HPDE6-E6E7 (cell line): ENCODE results near the gene SCN1B.
"Not testable (repeated sequence)": the region's sequence is repeated elsewhere in the genome, so short reads cannot be mapped to it uniquely, and the experiment has no call there.

Source experiments
- DNase-seq: peaks from one replicate; pipeline ENCODE4 v3.0.0; 2011; ENCODE audit warnings: missing footprints; ENCODE audit errors: extremely low spot score

The SCN1B gene

GRCh38 chr19:35000647-35001501, 29.4 kb upstream of the SCN1B start:
- DNase-seq = no peak

DNA sequence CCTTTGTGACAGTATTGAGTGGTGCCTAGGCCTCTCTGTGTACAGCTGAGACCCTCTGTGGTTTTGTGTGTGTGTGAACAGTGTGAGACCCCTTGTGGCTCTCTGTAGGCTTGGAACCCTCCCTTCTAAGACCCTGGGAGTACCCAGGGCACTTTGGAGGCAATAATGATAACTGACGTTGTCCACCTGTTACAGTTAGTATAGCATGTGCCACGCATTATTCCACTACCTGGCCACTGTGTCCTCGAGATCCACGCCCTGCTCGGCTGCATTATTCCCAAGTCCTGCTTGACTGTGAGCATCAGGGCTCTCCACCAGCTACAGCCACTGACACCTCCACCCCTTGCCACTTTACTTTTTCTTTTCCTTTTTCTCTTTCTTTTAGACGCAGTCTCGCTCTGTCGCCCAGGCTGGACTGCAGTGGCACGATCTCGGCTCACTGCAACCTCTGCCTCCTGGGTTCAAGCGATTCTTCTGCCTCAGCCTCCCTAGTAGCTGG, 28.2 kb upstream of the SCN1B start:
- no peak for DNase-seq

DNA sequence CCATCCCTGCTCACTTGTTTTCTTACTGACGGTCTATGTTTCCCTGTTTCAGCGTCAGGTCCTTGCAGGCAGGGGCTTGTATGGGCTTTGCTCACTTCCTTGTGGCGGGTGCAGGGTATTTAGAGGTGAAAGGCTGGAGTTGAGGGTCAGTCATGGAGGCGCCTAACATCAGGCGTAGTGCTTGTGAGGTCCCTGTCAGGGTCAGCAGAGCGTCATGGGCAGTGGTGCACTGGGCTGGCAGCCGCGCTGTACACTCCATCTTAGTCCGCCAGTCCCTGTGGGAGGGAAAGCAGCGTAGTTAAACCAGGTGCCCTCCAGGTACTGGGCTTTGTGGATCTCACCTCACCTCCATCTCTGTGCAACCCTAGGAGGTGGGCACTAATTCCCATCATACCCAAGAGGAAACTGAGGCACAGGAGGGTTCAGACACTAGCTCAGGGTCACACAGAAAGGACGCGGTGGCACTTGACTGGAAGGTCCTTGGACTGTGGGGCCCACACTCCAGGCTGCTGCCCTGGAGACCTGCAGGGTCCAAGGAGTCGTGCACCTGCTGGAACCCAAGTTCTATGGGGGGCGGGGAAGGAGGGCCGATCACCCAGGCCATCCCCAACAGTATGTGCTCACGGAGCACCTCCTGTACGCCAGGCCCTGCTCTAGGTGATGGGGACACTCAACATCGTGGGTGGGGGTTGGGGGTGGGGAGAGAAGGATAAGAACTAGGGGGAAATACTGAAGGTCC, 25.6 kb upstream of the SCN1B start:
- DNase-seq = no peak

DNA sequence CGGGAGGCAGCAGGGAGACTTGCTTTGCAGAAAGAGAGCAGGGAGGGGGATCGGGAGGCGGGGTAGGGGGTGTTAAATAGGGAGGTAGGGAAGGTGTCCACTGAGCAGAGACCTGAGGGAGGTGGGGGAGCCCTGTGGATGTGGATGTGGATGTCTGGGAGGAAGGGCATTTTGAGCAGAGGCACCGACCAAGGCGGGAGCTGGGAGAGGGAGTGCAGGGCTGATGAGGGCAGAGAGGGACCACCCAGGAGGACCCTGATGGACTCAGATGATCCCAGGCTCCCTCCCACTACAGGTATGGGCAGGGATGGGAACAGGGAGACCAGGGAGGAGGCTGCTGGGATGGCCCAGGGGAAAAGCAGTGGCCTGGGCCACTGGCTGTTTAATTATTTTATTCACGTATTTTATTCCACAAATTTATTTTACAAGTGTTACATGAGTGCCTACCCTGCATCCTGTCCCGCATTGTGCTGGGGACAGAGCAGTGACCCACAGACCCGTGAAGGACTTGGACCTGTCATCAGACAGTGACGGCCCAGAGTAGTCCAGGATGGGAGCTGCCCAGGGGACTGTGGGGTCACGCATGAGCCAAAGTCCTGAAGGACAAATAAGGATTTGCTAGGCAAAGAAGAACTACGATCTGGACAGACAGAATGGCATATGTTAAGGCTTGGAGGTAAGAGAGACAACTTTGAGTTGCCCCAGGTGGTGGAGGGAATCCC, 24.9 kb upstream of the SCN1B start:
- DNase-seq = no peak

DNA sequence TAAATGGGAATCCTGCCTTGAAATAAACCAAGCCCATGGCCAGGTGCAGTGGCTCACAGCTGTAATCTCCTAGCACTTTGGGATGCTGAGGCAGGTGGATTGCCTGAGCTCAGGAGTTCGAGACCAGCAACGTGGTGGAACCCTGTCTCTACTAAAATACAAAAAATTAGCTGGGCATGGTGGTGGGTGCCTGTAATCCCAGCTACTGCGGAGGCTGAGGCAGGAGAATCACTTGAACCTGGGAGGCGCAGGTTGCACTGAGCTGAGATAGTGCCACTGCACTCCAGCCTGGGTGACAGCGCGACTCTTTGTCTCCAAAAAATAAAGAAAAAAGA, 24.3 kb upstream of the SCN1B start:
- DNase-seq = not testable (repeated sequence)

- peak; percentile 45 for DNase-seq
Measured at GRCh38 chr19:35006342-35006998, 23.8 kb upstream of the SCN1B start.

DNA sequence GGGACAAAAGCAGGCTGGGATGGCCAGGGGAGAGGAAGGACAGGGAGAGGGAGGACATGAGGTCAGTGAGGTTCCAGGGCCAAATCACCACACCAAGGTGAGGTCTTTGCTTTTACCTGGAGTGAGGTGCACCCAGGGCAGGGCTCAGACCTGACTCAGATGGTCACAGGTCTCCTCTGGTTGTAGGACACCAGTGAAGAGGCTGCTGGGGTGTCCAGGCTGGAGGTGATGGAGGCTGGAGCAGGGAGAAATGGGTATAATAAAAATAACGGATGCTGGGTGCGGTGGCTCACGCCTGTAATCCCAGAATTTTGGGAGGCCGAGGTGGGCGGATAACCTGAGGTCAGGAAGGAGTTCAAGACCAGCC, 23.3 kb upstream of the SCN1B start:
- DNase-seq = no peak

DNA sequence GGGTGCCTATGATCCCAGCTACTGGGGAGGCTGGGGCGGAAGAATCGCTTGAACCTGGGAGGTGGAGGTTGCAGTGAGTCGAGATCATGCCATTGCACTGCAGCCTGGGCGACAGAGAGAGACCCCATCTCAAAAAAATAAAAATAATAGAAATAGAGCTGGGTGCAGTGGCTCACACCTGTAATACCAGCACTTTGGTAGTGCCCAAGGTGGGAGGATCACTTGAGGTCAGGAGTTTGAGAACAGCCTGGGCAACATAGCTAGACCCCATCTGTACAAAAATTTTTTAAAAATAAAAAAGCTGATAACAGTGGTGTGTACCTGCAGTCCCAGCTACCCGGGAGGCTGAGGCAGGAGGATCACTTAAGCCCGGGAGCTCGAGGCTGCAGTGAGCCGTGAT, 22.8 kb upstream of the SCN1B start:
- not testable (repeated sequence) for DNase-seq

DNA sequence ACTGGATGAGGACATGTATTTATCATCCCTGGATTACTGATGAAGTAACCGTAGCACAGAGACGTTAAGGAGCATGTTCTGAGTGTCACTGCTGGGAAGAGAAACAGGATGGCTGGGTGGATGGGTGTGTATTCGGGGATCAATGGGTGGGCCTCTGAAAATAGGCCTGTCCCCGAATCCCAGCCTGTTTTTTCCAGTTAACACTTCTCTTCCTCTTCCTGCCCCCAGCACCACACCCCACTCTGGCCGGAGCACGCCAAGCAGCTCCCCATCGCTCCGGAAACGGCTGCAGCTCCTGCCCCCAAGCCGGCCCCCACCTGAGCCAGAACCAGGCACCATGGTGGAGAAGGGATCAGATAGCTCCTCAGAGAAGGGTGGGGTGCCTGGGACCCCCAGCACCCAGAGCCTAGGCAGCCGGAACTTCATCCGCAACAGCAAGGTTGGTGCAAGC, 21.4 kb upstream of the SCN1B start:
- DNase-seq = no peak

- DNase-seq = no peak
Measured at GRCh38 chr19:35009424-35010415, 20.6 kb upstream of the SCN1B start.

DNA sequence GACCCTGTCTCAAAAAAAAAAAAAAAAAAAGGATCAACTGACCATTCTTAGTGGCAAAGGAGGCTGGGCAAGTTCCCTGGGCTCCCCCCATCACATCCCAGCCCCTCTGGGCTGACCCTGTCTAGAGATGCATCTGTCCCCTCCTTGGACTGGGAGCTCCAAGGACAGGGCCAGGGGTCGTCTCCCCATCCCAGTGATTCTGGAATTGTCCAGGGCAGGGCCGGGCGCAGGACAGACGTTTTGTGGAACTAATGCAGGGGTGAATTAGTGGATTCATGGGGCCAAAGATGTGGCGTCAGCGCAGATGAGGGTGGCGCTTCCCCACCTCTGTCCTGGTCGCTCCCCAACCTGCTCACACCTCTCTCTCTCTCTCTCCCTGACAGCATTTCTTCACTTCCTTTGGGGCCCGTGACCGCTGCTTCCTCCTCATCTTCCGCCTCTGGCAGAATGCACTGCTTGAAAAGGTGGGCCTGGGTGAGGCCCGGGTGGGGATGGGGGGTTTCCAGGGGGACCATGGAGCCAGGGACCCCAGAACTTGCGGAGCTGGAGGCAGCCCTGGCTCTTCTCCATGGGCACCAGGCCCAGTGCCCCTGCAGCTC, 19.1 kb upstream of the SCN1B start:
- no peak for DNase-seq

GRCh38 chr19:35011737-35012682, 18.3 kb upstream of the SCN1B start:
- DNase-seq = no peak

DNA sequence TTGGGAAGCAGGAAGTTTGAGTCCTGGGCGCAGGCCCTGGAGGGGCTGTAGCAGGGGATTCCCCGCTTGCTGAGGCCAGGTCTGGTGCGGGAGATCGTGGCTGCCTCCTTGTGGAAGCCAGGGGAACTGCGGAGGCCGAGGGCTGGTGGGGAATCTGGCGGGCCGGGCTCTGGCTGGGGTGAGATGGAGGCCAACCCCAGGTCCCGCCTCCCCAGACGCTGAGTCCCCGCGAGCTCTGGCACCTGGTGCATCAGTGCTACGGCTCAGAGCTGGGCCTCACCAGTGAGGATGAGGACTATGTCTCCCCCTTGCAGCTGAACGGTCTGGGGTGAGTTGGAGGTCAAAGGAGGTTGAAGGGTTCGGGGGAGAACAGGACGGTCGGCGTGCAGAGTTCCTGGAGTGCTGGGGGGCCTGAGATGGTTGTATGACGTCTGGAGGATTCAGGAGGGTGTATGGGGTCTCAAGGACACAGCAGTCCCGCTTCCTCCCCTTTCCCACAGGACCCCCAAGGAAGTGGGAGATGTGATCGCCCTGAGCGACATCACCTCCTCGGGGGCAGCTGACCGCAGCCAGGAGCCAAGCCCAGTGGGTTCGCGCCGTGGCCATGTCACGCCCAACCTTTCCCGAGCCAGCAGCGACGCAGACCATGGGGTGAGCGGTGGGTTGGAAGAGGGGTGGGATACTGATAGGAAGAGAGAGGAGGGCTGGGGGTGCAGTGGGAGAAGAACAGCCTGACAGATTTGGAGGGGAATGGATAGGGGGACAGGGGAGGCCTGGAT, 17.0 kb upstream of the SCN1B start:
- no peak for DNase-seq

DNA sequence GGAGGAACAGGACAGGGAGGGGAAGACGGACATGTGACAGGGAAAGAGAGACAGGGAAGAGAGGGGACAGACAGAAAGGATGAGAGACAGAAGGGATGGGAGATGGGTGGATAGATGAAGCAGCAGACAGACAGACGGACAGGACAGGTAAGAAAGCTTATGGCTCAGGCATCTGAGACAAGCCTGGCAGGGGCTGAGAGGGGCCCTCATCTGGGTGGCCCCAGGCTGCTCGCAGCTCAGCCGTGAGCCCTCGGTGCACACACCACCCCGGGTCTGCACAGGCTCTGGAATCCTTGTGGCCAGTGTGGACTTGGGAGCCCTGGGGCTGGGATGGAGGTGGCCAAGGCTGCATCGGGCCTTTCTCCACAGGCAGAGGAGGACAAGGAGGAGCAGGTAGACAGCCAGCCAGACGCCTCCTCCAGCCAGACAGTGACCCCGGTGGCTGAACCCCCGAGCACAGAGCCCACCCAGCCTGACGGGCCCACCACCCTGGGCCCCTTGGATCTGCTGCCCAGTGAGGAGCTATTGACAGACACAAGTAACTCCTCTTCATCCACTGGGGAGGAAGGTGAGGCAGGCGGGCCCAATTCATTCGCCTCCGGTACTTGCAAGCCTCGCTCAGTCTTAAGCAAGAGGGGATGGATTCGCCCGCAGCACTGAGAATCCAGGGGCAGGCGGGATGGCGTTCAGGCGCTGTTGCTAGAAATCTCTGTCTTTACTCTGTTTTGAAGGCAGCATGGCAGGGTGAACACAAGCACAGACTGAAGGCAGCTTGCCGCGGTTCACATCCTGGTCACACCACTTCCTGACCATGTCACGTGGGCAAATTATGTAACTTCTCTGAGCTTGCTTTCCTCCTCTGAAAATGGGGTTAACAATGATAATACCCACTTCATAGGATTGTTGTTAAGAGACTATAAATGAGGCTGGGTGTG, 16.2 kb upstream of the SCN1B start:
- no peak for DNase-seq

DNA sequence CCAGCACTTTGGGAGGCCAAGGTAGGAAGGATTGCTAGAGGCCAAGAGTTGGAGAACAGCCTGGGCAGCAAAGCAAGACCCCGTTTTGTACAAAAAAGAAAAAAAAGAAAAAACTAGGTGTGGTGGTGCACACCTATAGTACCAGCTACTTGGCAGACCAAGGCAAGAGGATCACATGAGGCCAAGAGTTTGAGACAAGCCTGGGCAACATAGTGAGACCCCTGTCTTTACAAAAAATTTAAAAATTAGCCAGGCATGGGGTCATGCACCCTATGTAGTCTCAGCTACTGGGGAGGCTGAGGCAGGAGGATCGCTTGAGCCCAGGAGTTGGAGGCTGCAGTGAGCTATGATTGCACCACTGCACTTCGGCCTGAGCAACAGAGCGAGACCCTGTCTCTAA, 15.5 kb upstream of the SCN1B start:
- DNase-seq = not testable (repeated sequence)

- no peak for DNase-seq
Measured at GRCh38 chr19:35015270-35015953, 14.9 kb upstream of the SCN1B start.

GRCh38 chr19:35015954-35016351, 14.3 kb upstream of the SCN1B start:
- no peak for DNase-seq
